Measurements from ENCODE around the gene ZNF853.

Gene ZNF853

GRCh38 chr7:6637544-6638229 lies 22.3 kb downstream of the ZNF853 start:
- DNase-seq, result peak; percentile 69 to 73

- DNase-seq, result no peak
These were observed 23.6 kb downstream of the ZNF853 start for GRCh38 chr7:6639032-6639431.

- no peak for DNase-seq
These were observed 24.2 kb downstream of the ZNF853 start for GRCh38 chr7:6639627-6640026.

GRCh38 chr7:6640246-6640721 lies 24.9 kb downstream of the ZNF853 start:
- DNase-seq, result peak in 1 of 2 donors; percentile 16

GRCh38 chr7:6641305-6642035 lies 26.1 kb downstream of the ZNF853 start:
- no peak for DNase-seq

- DNase-seq, result no peak
These were observed 26.9 kb downstream of the ZNF853 start for GRCh38 chr7:6642239-6642839.

- DNase-seq, result no peak
These were observed 27.6 kb downstream of the ZNF853 start for GRCh38 chr7:6642861-6643640.

GRCh38 chr7:6643915-6644625 lies 28.7 kb downstream of the ZNF853 start:
- no peak for DNase-seq

- no peak for DNase-seq
These were observed 29.3 kb downstream of the ZNF853 start for GRCh38 chr7:6644728-6645127.

GRCh38 chr7:6646465-6646864 lies 31.1 kb downstream of the ZNF853 start:
- DNase-seq, result no peak

GRCh38 chr7:6647080-6647479 lies 31.7 kb downstream of the ZNF853 start:
- DNase-seq, result no peak

GRCh38 chr7:6647541-6647940 lies 32.1 kb downstream of the ZNF853 start:
- no peak for DNase-seq

- DNase-seq, result no peak
These were observed 32.8 kb downstream of the ZNF853 start for GRCh38 chr7:6648066-6648814.

GRCh38 chr7:6648815-6649104 lies 33.4 kb downstream of the ZNF853 start:
- no peak for DNase-seq

GRCh38 chr7:6649241-6649961 lies 34.0 kb downstream of the ZNF853 start:
- DNase-seq, result no peak

- no peak for DNase-seq
These were observed 34.7 kb downstream of the ZNF853 start for GRCh38 chr7:6650086-6650485.

- DNase-seq, result no peak
These were observed 35.2 kb downstream of the ZNF853 start for GRCh38 chr7:6650521-6651011.

GRCh38 chr7:6651851-6652445 lies 36.5 kb downstream of the ZNF853 start:
- no peak for DNase-seq

- no peak for DNase-seq
These were observed 37.1 kb downstream of the ZNF853 start for GRCh38 chr7:6652446-6653011.

Measured in CD4-positive, alpha-beta T cell treated with Interleukin-4 for 1 hour (primary cell).